ENCODE measurements around the gene LIFR.
A peak's percentile ranks its signal among the peaks of the same experiment; 100 is the strongest.

Gene LIFR

GRCh38 chr5:38465702-38466423 is 90.6 kb downstream of the LIFR start:
- DNase-seq (ENCODE audit: low read depth): no peak

- DNase-seq (ENCODE audit: low read depth): no peak
Observed at GRCh38 chr5:38465061-38465460, 91.4 kb downstream of the LIFR start.

- peak; percentile 84 for DNase-seq (ENCODE audit: low read depth)
Observed at GRCh38 chr5:38463634-38464521, 92.6 kb downstream of the LIFR start.

DNA sequence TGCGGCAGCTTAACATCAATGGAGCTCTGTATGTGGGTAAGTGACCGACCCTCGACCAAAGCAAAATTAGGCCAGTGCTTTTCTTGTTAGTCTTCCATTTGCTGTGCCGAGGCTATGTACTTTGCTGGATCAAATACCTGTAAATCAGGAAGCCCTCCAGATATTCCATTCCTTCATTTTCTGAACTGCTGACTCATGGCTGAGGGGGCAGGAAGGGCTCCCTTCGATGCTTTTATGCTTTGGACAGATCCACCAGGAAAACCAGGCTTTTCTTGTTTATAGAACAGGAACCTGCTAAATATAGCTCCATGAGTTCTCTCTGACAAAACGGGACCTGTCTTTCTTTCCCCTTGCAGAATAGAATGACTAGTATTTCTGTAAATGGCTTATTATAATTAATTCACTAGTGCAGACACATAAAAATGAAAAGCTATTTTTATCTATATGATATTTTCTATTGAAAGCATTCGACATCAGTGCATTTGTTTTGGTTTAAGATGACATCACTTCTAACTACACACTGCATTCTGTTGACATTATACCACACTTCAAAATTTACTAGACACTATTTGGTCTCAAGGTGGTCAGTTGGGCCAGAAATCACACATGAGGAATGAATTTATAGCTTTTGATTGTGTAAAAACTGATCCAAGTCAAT is 93.3 kb downstream of the LIFR start:
- no peak for DNase-seq (ENCODE audit: low read depth)

GRCh38 chr5:38458174-38458573 is 98.3 kb downstream of the LIFR start:
- no peak for DNase-seq (ENCODE audit: low read depth)

- DNase-seq (ENCODE audit: low read depth): no peak
Observed at GRCh38 chr5:38456657-38457399, 99.6 kb downstream of the LIFR start.

DNA sequence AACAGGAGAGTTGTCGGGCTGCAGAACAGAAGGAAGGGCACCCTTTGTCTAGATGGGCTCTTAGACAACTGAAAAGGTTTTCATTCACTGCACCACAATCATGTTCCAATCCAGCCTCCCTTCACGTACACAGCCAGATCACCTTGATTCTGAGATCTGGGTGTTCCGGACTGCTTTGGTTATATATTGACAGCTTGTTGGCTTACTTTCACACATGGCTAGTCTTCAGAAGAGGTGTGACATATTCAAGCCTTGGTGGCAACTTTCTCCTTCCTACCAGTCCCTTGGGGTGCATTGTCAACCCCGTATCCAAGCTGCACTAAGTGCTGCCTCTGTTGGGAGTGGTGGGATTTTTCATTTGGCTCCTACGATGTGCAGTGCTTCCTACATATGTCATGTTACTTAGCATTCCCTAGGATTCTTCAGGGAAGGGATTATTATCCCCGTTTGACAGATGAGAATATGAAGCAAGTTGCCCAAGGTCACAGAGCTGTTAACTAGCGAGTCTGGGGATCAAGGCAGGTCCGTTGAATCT is 100.6 kb downstream of the LIFR start:
- DNase-seq (ENCODE audit: low read depth): no peak

DNA sequence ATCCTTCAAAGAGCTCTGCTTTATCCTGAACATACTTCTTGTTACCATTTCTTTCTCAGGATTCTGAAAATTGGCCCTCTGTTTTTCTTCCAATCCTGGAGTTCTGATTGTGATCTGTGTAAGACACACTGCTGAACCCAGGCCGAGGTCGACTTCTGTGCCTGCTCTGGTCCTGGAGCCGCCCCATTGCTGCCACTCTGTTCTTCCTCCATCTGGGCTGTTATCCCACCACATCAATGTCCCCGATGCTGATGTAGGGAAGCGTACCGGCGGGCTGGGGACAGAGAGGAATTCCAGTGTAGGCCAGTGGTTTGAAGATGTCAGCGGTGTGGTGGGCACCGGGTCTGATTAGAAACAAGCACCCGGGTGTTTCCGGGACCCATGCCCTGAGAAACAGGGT is 102.5 kb downstream of the LIFR start:
- DNase-seq (ENCODE audit: low read depth): no peak

GRCh38 chr5:38453506-38453905 is 102.9 kb downstream of the LIFR start:
- no peak for DNase-seq (ENCODE audit: low read depth)

GRCh38 chr5:38452201-38452600 is 104.2 kb downstream of the LIFR start:
- DNase-seq (ENCODE audit: low read depth): no peak

GRCh38 chr5:38451074-38451725 is 105.2 kb downstream of the LIFR start:
- no peak for DNase-seq (ENCODE audit: low read depth)

- no peak for DNase-seq (ENCODE audit: low read depth)
Observed at GRCh38 chr5:38450627-38451026, 105.8 kb downstream of the LIFR start.

DNA sequence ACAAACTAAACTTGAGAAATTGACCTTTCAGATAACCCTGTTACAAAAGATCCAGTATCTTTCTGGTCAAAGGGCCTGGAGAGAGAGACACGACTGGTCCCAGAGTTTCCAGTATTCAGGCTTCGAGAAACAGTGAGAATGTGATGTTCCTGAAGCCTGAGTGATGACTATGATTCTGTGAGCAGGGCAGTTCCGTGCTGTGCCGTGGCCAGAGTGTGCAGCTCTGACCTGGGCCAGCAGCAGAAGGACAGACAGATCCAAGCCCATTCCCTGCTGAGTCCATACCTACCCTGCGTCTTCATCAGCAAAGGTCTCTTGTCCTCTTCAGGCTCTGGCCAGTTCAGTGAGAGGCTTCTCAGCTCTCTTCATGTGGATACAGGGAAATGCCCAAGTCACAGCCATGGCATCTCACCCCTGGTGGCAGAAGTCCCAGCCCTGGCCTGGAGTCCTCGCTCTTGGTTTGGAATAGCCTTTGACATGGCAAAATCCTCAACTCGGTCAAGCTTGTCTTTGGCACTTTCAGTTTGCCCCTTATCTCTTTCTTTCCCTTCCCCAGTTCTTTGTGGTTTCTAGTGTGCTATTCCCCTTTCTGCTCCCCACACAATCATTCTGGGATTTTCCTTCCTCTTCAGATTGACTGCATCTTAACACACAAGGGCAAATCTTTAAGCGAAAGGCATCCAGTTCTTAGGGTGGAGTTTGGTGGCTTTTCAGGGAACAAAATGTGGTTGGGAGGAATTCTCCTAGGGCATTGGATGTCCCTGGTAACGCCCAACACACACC is 107.7 kb downstream of the LIFR start:
- no peak for DNase-seq (ENCODE audit: low read depth)

DNA sequence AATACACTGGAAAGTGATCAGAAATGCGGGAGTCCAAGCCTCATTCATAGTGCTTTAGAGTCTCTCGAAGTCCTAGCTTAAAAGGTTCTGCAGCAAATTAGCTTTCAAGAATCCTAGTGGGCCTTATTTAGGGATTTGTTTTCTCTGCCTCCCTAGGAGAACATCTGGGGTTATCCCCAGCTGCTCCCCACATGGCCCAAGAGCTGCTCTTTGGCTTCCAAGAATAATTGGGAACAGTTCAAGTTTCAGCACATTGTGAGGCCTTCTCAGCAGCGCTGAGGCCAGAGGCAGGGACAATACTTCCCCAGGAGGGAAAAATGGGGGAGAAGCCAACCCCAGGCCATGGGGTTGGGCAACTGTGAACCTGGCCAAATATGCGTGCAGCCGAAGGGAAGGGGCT is 108.7 kb downstream of the LIFR start:
- DNase-seq (ENCODE audit: low read depth): no peak

- DNase-seq (ENCODE audit: low read depth): no peak
Observed at GRCh38 chr5:38447056-38447455, 109.4 kb downstream of the LIFR start.

- DNase-seq (ENCODE audit: low read depth): no peak
Observed at GRCh38 chr5:38446029-38446522, 110.4 kb downstream of the LIFR start.

DNA sequence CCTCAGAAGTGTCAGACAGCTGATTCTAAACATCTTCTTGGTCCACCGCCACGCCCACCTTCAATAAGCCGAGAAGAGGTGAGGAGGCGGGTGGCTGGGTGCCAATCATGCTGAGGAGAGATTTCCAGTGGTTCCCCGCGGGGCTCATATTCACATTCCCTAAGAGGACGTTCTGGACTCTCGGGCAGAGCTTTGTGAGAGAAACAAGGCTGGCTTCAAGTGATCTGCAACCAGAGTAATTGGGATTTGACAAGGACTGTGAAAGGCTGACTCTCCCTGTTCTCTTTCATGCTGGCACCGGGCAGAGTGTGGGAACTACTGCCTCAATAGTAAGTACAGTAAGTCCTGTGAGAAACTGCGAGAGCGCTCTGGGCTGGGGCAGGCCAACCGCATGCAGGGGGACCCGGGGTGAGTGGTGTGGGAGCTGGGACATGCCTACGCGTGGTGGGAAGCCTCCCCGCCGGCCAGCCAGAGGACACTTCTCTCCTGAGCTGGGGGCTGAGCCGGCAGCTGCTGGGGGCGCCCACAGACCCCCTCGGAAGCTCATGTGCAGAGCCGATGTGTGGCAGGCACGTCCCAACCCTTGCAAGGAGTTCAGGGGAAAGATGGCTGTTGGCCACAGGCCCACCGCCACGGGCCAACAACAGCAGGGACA is 110.9 kb downstream of the LIFR start:
- no peak for DNase-seq (ENCODE audit: low read depth)

- DNase-seq (ENCODE audit: low read depth): no peak
Observed at GRCh38 chr5:38443390-38443789, 113.1 kb downstream of the LIFR start.

DNA sequence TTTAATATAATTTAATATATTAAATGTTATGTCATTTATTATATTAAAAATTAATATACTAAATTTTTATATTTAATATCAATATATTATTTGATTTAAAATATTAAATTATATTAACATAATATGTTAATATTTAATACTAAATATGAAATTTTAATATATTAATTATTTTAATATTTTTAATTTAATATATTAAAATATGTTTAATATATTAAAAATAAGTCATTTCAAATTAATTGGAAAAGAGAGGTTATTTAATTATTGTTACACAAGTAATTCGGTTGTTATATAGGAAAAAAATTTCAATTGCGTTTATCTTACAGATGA is 114.2 kb downstream of the LIFR start:
- no peak for DNase-seq (ENCODE audit: low read depth)
